GM19395 (cell line): ENCODE data around the gene CUTA.
"Not testable (repeated sequence)": the region's sequence is repeated elsewhere in the genome, so short reads cannot be mapped to it uniquely, and the experiment has no call there.

Experiments
- ATAC-seq: cut with Tn5 transposase; IDR thresholded peaks from one replicate; pipeline ENCODE4 v1.9.1; 2021; ENCODE audit warnings: mild to moderate bottlenecking, moderate library complexity; ENCODE audit not compliant: unreplicated experiment

CUTA gene

DNA sequence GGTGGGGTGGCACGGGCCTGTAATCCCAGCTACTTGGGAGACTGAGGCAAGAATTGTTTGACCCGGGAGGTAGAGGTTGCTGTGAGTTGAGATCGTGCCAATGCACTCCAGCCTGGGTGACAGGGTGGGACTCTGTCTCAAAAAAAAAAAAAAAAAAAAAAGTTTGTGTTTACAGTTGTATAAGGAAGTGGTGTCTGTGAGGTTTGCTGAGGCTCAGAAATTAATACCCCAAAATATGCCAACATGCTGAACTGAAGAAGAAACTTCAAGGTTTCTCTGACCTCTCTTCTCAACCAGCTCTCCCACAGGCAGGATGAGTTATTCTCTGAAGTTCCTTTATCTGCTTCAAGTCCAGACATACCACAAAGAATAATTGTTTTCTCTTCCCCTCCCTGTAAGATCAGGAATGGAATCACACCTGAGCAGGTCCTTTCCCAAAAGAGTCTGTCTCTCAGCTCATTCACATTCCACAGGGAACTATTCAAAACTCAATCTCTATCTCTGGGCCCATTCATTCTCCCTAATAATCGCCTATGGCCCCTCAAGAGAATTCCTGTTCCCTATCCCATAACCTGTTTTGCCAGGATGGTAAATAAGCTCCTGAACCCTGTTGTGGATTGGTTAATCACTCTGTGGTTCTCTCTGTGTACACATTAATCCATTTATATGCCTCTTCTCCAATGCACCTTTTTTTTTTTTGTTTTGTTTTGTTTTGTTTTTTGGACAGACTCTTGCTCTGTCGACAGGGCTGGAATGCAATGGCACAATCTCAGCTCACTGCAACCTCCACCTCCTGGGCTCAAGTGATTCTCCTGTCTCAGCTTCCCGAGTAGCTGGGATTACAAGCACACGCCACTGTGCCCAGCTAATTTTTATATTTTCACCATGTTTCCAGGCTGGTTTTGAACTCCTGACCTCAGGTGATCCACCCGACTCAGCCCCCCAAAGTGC is 43.7 kb downstream of the CUTA start:
- ATAC-seq: no peak

DNA sequence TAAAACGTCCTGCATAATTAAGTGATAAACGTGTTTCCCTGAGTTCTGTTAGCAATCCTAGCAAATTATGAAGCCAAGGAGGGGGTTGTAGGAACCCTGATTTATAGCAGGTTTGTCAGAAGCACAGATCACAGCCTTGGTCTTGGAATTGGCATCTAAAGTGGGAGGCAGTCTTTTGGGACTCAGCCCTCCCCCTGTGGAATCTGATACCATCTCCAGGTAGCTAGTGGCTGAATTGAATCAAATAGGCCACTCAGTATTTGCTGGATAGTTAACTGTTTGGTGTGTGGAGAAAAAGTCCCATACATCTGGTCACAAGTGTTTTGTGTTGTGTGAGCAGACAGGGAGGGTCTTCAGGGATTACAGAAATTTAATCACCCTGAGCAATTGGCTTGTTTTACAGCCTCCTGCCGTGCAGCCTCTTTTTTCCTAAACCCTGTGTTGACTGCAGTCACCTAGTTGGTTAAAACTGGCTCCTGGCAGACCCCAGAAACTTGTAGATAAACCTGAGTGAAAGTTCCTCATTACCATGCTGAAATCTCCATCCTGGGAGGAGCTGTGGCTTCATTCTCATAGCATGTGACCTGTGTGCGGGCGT is 45.3 kb downstream of the CUTA start:
- ATAC-seq: no peak

GRCh38 chr6:33371901-33372300 is 46.0 kb downstream of the CUTA start:
- ATAC-seq: not testable (repeated sequence)

DNA sequence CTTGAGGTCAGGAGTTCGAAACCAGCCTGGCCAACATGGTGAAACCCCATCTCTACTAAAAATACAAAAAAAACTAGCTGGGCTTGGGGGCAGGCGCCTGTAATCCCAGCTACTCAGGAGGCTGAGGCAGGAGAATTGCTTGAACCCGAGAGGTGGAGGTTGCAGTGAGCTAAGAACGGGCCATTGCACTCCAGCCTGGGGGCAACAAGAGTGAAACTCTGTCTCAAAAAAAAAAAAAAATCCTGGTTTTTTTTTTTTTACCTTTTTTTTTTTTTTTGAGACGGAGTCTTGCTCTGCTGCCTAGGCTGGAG is 50.2 kb downstream of the CUTA start:
- ATAC-seq: not testable (repeated sequence)

DNA sequence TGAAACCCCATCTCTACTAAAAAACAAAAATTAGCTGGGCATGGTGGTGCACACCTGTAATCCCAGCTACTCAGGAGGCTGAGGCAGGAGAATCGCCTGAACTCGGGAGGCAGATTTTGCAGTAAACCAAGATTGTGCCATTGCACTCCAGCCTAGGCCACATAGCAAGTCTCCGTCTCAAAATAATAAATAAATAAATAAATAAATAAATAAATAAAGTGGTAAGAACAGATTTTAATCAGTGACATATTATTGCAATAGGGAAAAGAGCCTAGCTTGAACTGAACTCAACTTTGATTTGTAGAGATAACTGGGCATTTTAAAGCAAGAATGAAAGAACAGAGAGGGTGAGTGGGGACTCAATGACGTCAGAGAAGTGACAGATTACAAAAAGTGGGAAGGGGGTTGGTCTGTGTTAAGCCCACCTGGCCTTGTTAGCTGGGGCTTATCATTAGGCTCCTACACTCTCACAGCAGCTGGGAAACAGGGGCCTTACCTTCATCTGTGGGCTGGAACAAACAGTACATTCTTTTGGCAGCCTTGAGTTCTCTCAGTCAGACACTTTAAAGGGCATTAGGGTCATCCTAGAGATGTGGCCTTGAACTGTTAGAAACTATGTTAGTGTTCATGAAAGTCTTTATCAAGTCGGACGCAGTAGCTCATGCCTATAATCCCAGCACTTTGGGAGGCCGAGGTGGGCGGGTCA is 50.7 kb downstream of the CUTA start:
- no peak for ATAC-seq
